Measurements from ENCODE around the gene SMTNL2.
"Not testable (repeated sequence)": the region's sequence is repeated elsewhere in the genome, so short reads cannot be mapped to it uniquely, and the experiment has no call there.

SMTNL2 gene

DNA sequence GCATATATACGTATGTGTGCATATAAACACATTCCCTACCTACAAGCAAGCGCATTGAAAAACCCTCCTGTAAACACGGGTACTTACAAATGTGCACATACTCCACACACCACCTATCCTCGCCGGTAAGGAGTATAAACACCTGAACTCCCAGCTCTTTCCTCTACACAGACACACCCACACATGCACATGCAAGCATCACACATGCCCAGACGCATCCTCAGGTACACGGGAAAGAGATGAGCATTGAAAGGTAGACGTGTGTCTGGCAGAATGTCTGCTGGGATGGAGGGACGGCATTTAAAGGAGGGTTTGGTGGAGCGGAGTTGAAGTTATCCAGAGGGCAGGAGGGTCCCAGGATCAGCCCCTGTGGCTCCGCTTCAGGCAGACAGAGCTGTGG lies 4.7 kb upstream of the SMTNL2 start:
- Mint-ChIP-seq H3K9me3 (no peaks in the 10 kb centered on the region), H3K4me3 (no peak overlapping the region), H3K4me1 (peaks cover 5 to 7% of the 10 kb centered on the region in 2 donors), H3K27me3 (peaks cover 46 to 51% of the 10 kb centered on the region in 2 donors), H3K36me3 (no peaks in the 10 kb centered on the region), H3K27ac (no peak overlapping the region)
- DNase-seq (no peak), ATAC-seq (replicated peaks) (no peak)

DNA sequence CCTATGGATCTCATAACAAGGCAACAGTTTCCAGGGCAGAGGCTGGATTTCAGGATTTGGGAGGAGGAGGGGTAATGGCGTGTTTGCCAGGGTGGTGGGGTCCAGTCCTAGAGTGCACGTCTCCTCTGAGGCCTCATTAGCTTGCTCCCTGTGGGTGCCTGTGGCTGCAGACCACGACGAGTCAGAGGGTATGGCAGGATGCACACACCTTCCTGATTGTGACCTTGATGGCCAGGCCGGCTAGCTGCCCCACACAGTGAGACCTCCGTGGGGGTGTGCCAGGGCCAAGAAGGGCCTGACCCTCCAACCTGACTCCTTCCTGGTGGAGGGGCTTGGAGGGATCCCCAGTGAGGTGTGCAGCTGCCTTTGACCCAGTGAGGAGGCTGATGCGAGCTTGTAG lies 4.0 kb upstream of the SMTNL2 start:
- Mint-ChIP-seq H3K9me3 (no peaks in the 10 kb centered on the region), H3K27ac (no peak overlapping the region), H3K4me1 (peaks cover 7% of the 10 kb centered on the region in 2 donors), H3K27me3 (peaks cover 46 to 49% of the 10 kb centered on the region in 2 donors), H3K4me3 (no peak overlapping the region), H3K36me3 (no peaks in the 10 kb centered on the region)
- ATAC-seq (replicated peaks) (no peak), DNase-seq (no peak)

DNA sequence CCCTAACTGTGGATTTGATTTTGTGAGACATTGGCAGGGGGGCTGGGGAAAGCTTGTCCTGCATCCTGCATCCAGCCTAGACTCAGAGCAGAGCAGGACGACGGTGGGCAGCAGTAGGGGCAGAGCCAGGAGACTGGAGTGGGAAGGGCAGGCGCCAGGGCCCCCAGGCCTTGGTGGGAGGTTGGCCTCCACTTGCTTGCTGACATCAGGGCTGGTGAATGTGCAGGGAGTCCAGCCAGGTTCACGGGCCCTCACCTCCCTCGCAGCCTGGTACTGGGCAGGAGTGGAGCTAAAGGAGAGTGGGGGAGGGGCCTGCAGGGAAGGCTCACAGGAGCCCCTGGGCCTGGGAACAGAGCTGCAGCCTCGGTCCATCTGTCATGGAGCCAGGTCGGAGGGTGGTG lies 2.2 kb upstream of the SMTNL2 start:
- H3K4me3 Mint-ChIP-seq: no peak overlapping the region
- no peak overlapping the region for H3K27ac Mint-ChIP-seq
- no peaks in the 10 kb centered on the region for H3K36me3 Mint-ChIP-seq
- no peaks in the 10 kb centered on the region for H3K9me3 Mint-ChIP-seq
- DNase-seq (no peak), ATAC-seq (replicated peaks) (no peak)
- peaks cover 7% of the 10 kb centered on the region in 2 donors for H3K4me1 Mint-ChIP-seq
- peaks cover 56% of the 10 kb centered on the region in 2 donors for H3K27me3 Mint-ChIP-seq

DNA sequence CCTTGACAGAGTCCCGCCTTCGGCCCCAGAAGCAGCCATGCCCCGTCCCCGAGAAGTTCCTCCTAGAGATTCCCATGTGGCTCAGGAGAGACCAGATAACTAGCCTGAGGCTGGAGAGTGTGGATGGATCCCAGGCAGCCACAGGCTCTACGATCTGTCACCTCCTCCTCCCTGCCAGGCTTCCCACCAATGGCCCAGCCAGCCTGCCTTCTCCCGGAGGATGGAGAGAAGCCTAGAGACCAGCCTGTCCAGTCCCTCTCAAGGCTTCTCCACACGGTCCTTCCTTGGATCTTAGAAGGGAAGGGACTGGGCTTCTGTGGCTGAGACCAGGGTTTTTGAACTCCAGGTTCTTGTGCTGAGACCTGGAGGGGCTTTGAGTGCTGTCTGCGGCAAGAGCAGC lies 1.6 kb upstream of the SMTNL2 start:
- ATAC-seq (replicated peaks) (no peak), DNase-seq (no peak)
- Mint-ChIP-seq H3K27me3 (peaks cover 56% of the 10 kb centered on the region in 2 donors), H3K4me1 (peaks cover 7% of the 10 kb centered on the region in 2 donors), H3K36me3 (no peaks in the 10 kb centered on the region), H3K9me3 (no peaks in the 10 kb centered on the region), H3K4me3 (peak overlapping the region in 1 of 2 donors; percentile 46), H3K27ac (no peak overlapping the region)

DNA sequence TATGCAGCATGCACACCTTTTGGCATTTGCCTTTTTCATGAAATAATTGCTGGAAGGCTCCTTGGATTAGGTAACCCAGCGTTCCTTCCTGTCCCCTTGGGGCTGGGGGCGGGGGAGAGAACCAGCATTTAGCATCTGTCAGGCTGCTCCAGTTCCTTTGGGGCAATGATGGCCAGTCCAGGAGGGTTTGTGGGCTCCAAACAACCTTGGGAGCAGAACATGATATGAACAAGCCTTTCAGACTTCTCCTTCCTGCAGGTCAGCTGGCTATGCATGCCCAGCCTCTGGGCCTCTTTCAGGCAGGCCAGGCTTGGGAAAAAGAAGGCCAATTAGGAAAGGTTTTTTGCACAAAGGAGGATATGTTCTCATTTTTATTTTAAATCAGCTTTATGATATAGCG lies 1.1 kb upstream of the SMTNL2 start:
- Mint-ChIP-seq H3K27ac (no peak overlapping the region), H3K9me3 (no peaks in the 10 kb centered on the region), H3K36me3 (no peaks in the 10 kb centered on the region), H3K27me3 (peaks cover 56 to 58% of the 10 kb centered on the region in 2 donors), H3K4me3 (peak overlapping the region in 1 of 2 donors; percentile 25), H3K4me1 (peaks cover 7% of the 10 kb centered on the region in 2 donors)
- ATAC-seq (replicated peaks) (no peak), DNase-seq (no peak)

DNA sequence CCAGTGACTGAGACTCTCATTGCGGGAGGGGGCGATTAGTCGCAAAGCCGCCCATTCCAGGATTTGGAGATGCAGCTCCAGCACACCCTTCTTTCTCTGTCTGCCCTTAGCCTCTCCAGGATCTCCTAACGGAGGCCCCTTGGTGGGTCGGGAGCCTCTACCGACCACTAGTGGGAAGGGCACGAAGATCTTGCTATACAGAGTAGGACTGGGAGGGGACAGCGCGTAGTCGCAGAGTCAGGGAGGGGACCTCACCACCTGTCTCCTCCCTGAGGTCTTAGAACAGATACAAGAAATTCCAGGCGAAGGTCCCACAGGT lies 588 bp upstream of the SMTNL2 start:
- Mint-ChIP-seq H3K9me3 (no peaks in the 10 kb centered on the region), H3K4me3 (peak overlapping the region; percentile 74 to 79), H3K27me3 (peaks cover 56 to 64% of the 10 kb centered on the region in 2 donors), H3K27ac (no peak overlapping the region), H3K36me3 (no peaks in the 10 kb centered on the region), H3K4me1 (peaks cover 7 to 9% of the 10 kb centered on the region in 2 donors)
- no peak for DNase-seq
- peak; percentile 61 to 70 for ATAC-seq (replicated peaks)

DNA sequence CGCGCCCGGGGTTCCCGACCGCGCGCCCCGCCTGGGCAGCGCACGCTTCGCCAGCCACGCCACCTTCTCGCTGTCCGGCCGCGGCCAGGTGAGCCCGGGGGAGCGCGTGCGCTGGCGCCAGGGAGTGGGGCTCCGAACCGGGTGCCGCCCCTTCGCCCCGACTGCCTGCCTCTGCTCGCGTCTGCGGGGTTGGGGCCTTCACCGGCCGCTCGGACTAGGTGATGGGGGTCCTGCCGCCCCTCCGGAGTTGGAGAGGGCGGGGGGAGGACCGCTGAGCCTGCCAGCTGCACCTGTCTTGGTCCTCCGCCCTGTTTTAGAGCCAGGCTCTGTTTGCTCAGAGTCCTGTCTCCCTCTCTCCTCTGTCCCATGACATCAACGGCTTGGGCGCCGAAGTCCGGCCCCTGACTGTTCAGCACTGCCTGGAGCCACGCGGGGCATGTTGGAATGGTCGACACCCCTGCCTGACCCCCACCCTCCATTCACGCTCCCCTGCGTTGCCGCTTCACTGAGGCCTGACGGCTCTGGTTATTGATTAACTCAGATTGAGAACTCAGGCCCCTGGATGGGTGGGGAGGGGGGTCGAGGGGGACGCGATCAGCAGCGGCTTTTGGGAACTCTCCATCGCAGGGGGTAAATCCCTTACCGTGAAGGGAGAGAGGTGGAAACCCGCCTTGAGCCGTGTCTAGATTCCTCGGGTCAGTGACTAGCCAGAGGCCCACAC lies 748 bp downstream of the SMTNL2 start:
- H3K27ac Mint-ChIP-seq: no peak overlapping the region
- H3K27me3 Mint-ChIP-seq: peaks cover 50 to 71% of the 10 kb centered on the region in 2 donors
- peak overlapping the region; percentile 17 to 51 for H3K4me3 Mint-ChIP-seq
- H3K9me3 Mint-ChIP-seq: no peaks in the 10 kb centered on the region
- DNase-seq (no peak), ATAC-seq (replicated peaks) (no peak)
- H3K4me1 Mint-ChIP-seq: peaks cover 7 to 9% of the 10 kb centered on the region in 2 donors
- no peaks in the 10 kb centered on the region for H3K36me3 Mint-ChIP-seq

DNA sequence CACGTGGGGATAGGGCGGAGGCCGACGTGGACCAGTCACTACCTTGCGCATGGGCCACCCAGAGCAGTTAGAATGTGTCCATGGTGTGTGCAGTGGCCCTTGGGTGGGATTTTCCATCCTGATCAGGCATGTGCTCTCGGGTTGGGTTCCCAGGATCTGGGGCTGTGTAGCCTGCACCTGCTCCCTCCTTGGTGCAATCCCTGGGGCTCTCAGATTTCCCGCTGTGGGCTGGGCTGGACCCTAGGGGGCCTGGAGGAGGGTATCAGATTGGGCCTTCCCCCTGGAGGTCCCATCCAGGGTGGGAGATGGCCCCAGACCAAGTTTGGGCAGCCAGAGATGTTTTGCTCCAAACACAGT lies 1.3 kb downstream of the SMTNL2 start:
- no peak for DNase-seq
- H3K4me3 Mint-ChIP-seq: no peak overlapping the region
- no peak for ATAC-seq (replicated peaks)

DNA sequence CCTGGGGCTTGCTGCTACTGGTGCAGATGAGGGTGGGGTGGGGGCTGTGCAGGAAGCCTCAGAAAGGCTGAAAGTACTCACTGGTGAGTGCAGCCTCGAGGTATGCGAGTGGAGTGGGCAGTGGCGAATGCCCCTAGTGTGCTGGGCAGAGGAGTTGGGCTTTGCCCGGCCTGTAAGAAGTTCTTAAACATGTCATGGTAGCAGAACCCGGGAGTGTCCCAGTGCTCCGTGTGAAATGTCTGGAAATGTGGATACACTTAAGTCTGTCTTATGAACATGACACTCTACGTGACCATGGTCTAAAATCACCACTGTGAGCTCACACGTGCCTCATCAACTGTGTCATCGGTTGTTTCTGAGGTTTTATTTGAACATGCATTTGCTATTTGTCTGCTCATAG lies 1.7 kb downstream of the SMTNL2 start:
- no peaks in the 10 kb centered on the region for H3K9me3 Mint-ChIP-seq
- ATAC-seq (replicated peaks): no peak
- peaks cover 7 to 9% of the 10 kb centered on the region in 2 donors for H3K4me1 Mint-ChIP-seq
- peaks cover 51 to 76% of the 10 kb centered on the region in 2 donors for H3K27me3 Mint-ChIP-seq
- no peak for DNase-seq
- no peak overlapping the region for H3K4me3 Mint-ChIP-seq
- H3K36me3 Mint-ChIP-seq: no peaks in the 10 kb centered on the region
- H3K27ac Mint-ChIP-seq: no peak overlapping the region

More for the DNA sequence above, 1.3 kb downstream of the SMTNL2 start:
- Mint-ChIP-seq H3K27me3 (peaks cover 53 to 76% of the 10 kb centered on the region in 2 donors), H3K4me1 (peaks cover 7 to 9% of the 10 kb centered on the region in 2 donors), H3K9me3 (no peaks in the 10 kb centered on the region), H3K36me3 (no peaks in the 10 kb centered on the region), H3K27ac (no peak overlapping the region)

DNA sequence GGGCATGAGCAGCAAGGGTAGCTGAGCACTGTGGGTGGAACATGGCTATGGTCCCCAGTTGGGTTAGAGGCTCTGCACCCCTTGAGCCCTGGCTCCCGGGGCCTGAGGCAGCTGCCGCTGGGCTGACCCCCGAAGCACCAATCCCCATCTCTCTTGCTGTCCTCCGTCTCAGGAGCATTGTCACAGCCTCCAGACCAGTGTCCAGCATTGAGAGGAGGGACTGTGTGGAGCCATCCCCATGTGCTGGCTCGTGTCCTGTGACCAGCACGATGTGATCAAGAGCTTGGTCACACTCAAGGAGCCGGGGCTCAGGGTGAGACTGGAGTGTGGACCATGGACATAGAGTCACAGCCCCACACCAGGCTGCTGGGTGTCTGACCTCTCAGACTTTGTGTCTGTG lies 2.9 kb downstream of the SMTNL2 start:
- H3K9me3 Mint-ChIP-seq: no peaks in the 10 kb centered on the region
- no peak overlapping the region for H3K4me3 Mint-ChIP-seq
- H3K4me1 Mint-ChIP-seq: peaks cover 7 to 9% of the 10 kb centered on the region in 2 donors
- peaks cover 43 to 70% of the 10 kb centered on the region in 2 donors for H3K27me3 Mint-ChIP-seq
- no peak for ATAC-seq (replicated peaks)
- no peak for DNase-seq
- no peaks in the 10 kb centered on the region for H3K36me3 Mint-ChIP-seq
- H3K27ac Mint-ChIP-seq: no peak overlapping the region

DNA sequence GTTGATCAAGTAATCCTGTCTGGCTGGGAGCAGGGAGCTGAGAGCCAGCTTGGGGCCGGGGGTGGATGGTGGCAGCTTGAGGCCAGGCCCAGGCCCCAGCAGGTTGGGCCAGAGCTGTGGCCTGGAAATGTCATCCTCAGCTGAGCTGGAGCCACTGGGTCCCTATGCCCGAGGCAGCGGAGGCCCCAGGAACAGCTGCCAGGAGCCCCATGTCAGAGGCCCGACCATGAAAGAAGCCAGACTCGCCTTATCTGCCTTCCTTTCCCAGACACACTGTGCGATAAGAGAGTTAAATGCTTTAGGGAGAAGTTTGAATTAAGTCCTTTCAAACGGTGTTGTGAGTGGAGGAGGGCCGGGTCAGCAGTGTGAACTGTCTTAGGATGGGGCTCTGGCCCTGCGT lies 3.5 kb downstream of the SMTNL2 start:
- Mint-ChIP-seq H3K27me3 (peaks cover 43 to 69% of the 10 kb centered on the region in 2 donors), H3K36me3 (no peaks in the 10 kb centered on the region), H3K4me3 (no peak overlapping the region), H3K9me3 (no peaks in the 10 kb centered on the region), H3K27ac (no peak overlapping the region), H3K4me1 (peaks cover 7 to 9% of the 10 kb centered on the region in 2 donors)
- ATAC-seq (replicated peaks) (no peak), DNase-seq (no peak)

DNA sequence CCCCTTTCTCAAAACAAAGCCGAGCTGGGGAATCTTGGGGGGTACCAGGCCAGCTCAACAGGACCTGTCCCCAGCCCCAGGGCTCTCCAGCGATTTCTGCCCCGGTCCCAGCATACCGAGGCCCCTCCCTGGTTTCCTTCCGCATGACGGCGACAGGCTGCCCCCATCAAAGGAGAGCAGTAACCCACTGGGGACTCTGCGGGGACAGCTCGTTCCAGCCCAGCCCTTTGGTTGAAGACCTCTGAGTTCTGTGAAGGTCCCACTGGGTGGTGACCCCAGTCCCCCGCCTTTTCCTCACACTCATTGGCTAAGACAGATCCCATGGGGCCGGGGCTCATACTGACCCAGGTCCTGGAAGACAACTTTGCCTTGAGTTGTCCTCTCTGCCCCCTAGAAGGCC lies 4.1 kb downstream of the SMTNL2 start:
- DNase-seq (no peak), ATAC-seq (replicated peaks) (no peak)
- no peak overlapping the region for H3K27ac Mint-ChIP-seq

DNA sequence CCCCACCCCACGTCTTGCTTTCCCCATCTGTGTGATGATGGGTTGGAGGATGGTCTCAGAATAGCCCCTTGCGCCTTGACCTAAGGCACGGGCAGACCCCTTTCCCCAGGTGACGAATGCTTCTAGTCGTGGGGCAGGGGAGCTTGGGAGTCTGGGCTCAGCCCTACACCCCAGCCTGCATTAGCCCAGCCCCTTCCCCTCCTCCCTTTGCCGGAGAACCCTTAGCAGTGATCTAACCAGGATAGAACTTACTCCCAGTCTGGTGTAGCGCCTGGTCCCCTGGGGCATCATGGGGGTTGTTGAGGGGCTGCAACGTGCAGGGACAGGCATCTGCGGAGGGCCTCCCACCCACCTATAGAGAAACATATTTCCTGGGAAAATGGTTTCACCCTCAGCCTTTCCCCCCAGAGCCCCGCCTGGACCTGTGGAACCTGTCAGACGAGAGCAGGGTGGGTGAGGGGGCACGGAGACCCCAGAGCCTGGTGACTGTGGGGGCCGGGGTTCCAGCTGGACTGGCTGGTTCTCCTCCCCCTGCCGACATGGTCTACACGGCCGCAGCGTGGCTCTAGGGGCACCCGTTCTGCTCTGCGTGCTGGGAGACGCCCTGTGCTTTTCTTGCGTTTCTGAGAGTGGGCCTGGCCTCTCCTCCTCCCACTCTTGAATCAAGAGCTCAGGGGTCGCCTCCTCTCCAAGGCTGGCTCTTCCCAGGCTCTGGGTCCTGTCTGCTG lies 4.7 kb downstream of the SMTNL2 start:
- H3K9me3 Mint-ChIP-seq: no peaks in the 10 kb centered on the region
- DNase-seq (no peak), ATAC-seq (replicated peaks) (no peak)
- H3K36me3 Mint-ChIP-seq: no peaks in the 10 kb centered on the region
- no peak overlapping the region for H3K4me3 Mint-ChIP-seq
- H3K27me3 Mint-ChIP-seq: peaks cover 38 to 63% of the 10 kb centered on the region in 2 donors
- no peak overlapping the region for H3K27ac Mint-ChIP-seq
- peaks cover under 1 to 3% of the 10 kb centered on the region in 2 donors for H3K4me1 Mint-ChIP-seq

More for the DNA sequence above, 4.1 kb downstream of the SMTNL2 start:
- Mint-ChIP-seq H3K4me3 (no peak overlapping the region), H3K36me3 (no peaks in the 10 kb centered on the region), H3K4me1 (peaks cover 7 to 9% of the 10 kb centered on the region in 2 donors), H3K9me3 (no peaks in the 10 kb centered on the region), H3K27me3 (peaks cover 39 to 64% of the 10 kb centered on the region in 2 donors)

DNA sequence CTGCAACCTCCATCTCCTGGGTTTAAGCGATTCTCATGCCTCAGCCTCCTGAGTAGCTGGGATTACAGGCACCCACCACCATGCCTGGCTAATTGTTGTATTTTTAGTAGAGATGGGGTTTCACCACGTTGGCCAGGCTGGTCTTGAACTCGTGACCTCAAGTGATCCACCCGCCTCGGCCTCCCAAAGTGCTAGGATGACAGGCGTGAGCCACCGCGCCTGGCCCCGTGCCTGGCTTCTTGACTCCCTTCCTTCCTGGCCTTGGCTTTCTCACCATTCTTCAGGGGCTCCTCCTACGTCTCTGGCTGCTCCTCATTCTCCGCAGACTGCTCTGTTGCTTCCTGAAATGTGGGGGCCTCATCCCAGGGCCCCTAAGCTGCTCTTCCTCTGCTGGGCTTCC lies 5.7 kb downstream of the SMTNL2 start:
- not testable (repeated sequence) for H3K4me3 Mint-ChIP-seq; H3K36me3 Mint-ChIP-seq; ATAC-seq (replicated peaks); DNase-seq; H3K27ac Mint-ChIP-seq; H3K9me3 Mint-ChIP-seq; H3K4me1 Mint-ChIP-seq
- H3K27me3 Mint-ChIP-seq: peaks cover 42 to 65% of the 10 kb centered on the region in 2 donors

DNA sequence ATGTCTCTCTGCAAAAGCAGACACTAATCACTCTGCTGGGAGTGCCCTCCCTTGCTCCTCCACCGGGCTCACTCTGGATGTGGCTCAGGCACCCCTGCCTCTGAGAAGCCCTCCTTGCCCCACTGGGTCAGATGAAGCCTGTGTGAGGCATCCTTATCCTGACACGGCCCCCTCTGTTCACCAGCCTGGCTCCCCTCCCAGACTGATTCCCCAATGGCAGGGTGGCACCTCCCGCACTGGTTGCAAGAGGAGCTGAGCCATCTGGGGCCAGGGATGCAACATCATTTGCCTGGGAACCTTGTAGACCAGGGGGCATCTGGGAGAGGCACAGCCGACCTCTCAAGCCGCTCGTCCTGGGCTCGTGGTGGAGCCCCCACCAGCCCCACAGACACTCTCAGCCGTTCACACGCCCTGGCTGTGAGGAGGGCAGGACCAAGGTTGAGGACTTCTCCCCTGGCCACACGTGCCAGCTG lies 6.7 kb downstream of the SMTNL2 start:
- H3K36me3 Mint-ChIP-seq: no peaks in the 10 kb centered on the region

More for the DNA sequence above, 6.7 kb downstream of the SMTNL2 start:
- H3K4me3 Mint-ChIP-seq: no peak overlapping the region
- no peak overlapping the region for H3K27ac Mint-ChIP-seq
- ATAC-seq (replicated peaks) (no peak), DNase-seq (no peak)
- H3K4me1 Mint-ChIP-seq: peaks cover 6 to 8% of the 10 kb centered on the region in 2 donors
- H3K27me3 Mint-ChIP-seq: peaks cover 39 to 59% of the 10 kb centered on the region in 2 donors
- H3K9me3 Mint-ChIP-seq: no peaks in the 10 kb centered on the region
